Sigmoid colon (tissue), 3 donors: ENCODE data around the gene AIM2.

ENCODE experiments used
- CTCF ChIP-seq, 4 experiments: fragments of 450-650 bp in 3 of 4; fragments of 200-600 bp in 1 of 4; IDR thresholded peaks; one replicate each; pipeline ENCODE4 v1.5.1; 2016 to 2019; ENCODE audit warnings: antibody characterized with exemption in 4 of 4, mild to moderate bottlenecking in 3 of 4, moderate library complexity in 2 of 4
- POLR2A ChIP-seq, 2 donors: fragments of 450-650 bp; IDR thresholded peaks; one replicate each; pipeline ENCODE4 v1.6.1; 2016; ENCODE audit warnings: antibody characterized with exemption in 2 of 2, mild to moderate bottlenecking in 2 of 2, moderate library complexity in 2 of 2

GRCh38 chr1:159012495-159012894, 64.1 kb downstream of the AIM2 start:
- TF ChIP-seq CTCF (IDR thresholded peaks at IDR 0.05) (no peak), POLR2A (IDR thresholded peaks at IDR 0.05) (peak in 1 of 2 donors; percentile 11)
